Ascending aorta (tissue), 2 donors: ENCODE measurements around the gene INAFM2. TPM values are rescaled to one million over a fixed set of nuclear protein-coding genes. Genes with fewer than 3 reads are reported as not detected.

ENCODE experiments used
- DNase-seq, 2 donors: peaks; one replicate each; pipeline ENCODE4 v3.0.0-alpha.2; 2019; ENCODE audit warnings: low spot score in 2 of 2
- H3K27ac ChIP-seq, 2 donors: fragments of 200-600 bp; sonication (generic); one replicate each; pipeline ENCODE4 v1.5.1; 2016 to 2017; ENCODE audit warnings: mild to moderate bottlenecking in 1 of 2
- H3K27me3 ChIP-seq: fragments of 200-600 bp; sonication (generic); one replicate; pipeline ENCODE4 v1.5.1; 2017
- H3K36me3 ChIP-seq, 2 donors: fragments of 200-600 bp; sonication (generic); one replicate each; pipeline ENCODE4 v1.5.1; 2016
- H3K4me1 ChIP-seq, 2 donors: fragments of 200-600 bp; sonication (generic); one replicate each; pipeline ENCODE4 v1.5.1; 2016 to 2017; ENCODE audit warnings: mild to moderate bottlenecking in 1 of 2
- H3K4me3 ChIP-seq, 2 donors: fragments of 200-600 bp; sonication (generic); one replicate each; pipeline ENCODE4 v1.5.1; 2016 to 2017; ENCODE audit warnings: mild to moderate bottlenecking in 1 of 2
- H3K9me3 ChIP-seq, 2 donors: fragments of 200-600 bp; sonication (generic); one replicate each; pipeline ENCODE4 v1.5.1; 2016
- CTCF ChIP-seq, 3 experiments: fragments of 200-600 bp in 2 of 3; fragments of 450-650 bp in 1 of 3; sonication (generic) in 2 of 3; IDR thresholded peaks; one replicate each; pipeline ENCODE4 v1.5.1; 2016 to 2019; ENCODE audit warnings: antibody characterized with exemption in 3 of 3, mild to moderate bottlenecking in 1 of 3, moderate library complexity in 1 of 3
- intact Hi-C: fragments of 100-400 bp; cut with DNase I; formaldehyde crosslinking; loops from one replicate; pipeline ENCODE4 v1.15.1; 2023
- total RNA-seq: library from RNA; depleted of rRNA; stranded (reverse); fragments of >200 nt; gene quantifications from one replicate; pipeline ENCODE4 v1.1.0, GENCODE V29; 2016

Gene INAFM2
- total RNA-seq, 1 donor from 2014 or later = 69.8 TPM

DNA sequence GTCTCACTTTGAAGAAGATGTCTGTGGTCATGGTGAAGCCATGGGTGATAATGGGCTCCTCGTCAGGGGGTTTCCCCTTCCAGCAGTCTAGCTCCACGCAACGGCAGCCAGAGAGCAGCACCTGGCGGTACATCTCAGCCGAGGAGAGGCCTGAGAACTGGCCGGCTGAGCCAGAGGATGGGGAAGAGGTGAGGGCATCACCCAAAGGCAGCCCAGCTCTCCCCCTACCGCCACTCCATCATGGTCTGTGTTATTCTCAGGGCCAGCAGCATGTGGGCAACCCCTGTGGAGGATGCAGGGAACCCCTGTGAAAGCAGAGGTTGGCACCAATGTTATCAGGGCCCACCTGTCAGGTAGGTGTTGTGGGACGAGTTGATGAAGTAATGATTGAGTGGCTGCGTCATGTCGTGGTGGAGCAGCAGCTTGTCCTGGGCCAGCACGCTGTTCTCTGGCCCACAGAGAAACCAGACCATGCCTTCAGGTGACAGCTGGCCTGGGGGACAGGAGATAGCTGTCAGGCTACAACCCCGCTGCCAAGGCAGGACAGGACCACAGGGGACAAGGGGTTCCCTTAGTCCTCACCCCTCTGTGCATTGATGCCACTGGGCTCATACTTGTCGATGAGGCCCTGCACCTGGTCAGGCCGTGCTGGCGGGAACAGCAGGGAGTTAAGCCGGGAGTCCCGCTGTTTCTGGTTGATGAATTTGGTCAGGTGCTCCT is 25.1 kb upstream of the INAFM2 start:
- intact Hi-C loops = no loop called here
- no peak overlapping the region for H3K4me3 ChIP-seq
- H3K9me3 ChIP-seq = no peaks in the 10 kb centered on the region
- no peaks in the 10 kb centered on the region for H3K27me3 ChIP-seq
- H3K4me1 ChIP-seq = no peaks in the 10 kb centered on the region
- no peak for TF ChIP-seq CTCF (IDR thresholded peaks at IDR 0.05)
- no peak for DNase-seq
- H3K27ac ChIP-seq = no peak overlapping the region
- H3K36me3 ChIP-seq = no peaks in the 10 kb centered on the region

DNA sequence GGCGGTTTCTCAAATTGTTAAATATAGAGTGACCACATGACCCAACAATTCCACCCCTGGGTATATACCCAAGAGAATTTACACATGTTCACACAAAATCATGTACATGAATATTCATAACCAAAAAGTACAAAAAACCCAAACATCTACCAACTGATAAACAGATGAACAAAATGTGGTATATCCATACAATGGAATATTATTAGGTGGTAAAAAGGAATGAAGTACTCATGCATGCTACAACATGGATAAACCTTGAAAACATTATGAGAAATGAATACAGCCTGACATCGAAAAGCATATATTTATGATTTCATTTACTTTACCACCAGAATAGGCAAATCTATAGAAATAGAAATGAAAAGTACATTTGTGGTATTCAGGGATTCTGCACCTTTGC is 23.1 kb upstream of the INAFM2 start:
- Histone ChIP-seq H3K9me3 (no peaks in the 10 kb centered on the region), H3K4me3 (no peak overlapping the region), H3K27ac (no peak overlapping the region), H3K27me3 (no peaks in the 10 kb centered on the region), H3K36me3 (no peaks in the 10 kb centered on the region), H3K4me1 (no peaks in the 10 kb centered on the region)
- intact Hi-C loops = no loop called here
- no peak for TF ChIP-seq CTCF (IDR thresholded peaks at IDR 0.05)
- no peak for DNase-seq

- no peaks in the 10 kb centered on the region for H3K27me3 ChIP-seq
- H3K4me1 ChIP-seq = no peaks in the 10 kb centered on the region
- H3K27ac ChIP-seq = no peak overlapping the region
- DNase-seq = no peak
- intact Hi-C loops = no loop called here
- no peak overlapping the region for H3K4me3 ChIP-seq
- TF ChIP-seq CTCF (IDR thresholded peaks at IDR 0.05) = no peak
- H3K36me3 ChIP-seq = no peaks in the 10 kb centered on the region
- no peaks in the 10 kb centered on the region for H3K9me3 ChIP-seq
Measured at GRCh38 chr15:40300771-40301170, 22.7 kb upstream of the INAFM2 start.

DNA sequence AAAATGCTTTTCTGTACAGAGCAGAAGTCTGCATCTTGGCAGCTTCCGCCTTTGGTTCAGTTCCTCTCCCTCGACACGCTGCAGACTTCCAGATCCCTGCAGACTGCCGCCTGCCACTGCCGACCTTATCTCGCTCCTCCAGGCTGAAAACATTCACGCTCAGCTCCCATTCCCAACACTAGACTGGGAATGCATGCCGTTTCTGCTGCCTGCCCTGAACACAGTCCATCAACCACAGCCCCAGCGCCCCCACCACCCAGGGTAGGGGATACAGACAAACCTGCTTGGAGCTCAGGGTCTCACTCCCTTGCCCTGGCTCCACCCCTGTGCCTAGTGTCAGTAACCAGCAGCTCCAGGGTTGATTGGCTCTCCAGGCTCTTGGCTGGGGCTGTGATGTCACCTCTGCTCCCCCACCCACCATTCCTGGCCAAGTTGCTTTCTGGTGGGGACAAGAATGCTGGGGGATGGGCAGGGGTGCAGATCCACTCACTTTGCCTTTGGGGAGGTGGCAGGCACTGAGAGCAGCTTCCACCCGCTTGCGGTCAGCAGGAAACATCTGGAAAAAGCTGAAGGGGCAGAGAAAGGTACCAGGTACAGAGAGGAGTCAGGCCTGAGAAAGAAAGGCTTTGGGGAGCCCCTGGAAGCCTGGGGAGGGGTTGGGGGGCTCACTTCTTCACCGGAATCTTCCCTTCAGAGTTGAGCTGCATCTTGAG is 21.9 kb upstream of the INAFM2 start:
- Histone ChIP-seq H3K9me3 (no peaks in the 10 kb centered on the region), H3K36me3 (no peaks in the 10 kb centered on the region), H3K4me1 (no peaks in the 10 kb centered on the region), H3K27ac (no peak overlapping the region), H3K27me3 (no peaks in the 10 kb centered on the region), H3K4me3 (no peak overlapping the region)
- TF ChIP-seq CTCF (IDR thresholded peaks at IDR 0.05) = no peak
- intact Hi-C loops = no loop called here
- DNase-seq = no peak

DNA sequence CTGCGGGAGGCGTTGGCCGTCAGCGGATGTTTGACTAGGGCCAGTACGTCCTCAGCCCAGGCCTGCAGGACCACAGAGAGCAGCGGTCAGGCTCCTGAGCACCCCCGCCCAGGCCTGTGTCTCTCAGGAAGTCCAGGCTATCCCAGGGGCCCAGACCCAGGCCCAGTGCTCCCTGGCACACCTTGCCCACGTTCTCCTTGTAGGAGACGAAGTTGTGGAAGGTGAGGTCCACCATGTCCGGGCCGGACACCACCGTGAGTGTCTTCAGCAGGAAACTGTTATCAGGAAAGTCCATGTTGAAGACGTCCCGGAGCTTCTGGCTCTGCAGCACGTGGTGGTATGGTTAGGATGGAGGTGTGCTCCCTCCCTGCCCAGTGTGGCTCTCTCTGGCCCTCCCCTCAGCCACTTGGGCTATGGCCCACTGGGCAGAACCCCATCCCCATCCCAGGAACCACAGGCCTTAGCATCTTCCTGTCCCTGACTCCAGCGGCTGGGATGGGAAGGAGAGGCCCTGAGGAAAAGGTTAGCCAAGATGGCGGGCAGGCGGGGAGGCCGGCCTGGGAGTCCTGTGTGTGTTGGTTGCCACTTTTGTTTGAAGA is 21.1 kb upstream of the INAFM2 start:
- Histone ChIP-seq H3K4me3 (no peak overlapping the region), H3K27me3 (no peaks in the 10 kb centered on the region), H3K4me1 (no peaks in the 10 kb centered on the region), H3K27ac (no peak overlapping the region), H3K36me3 (no peaks in the 10 kb centered on the region), H3K9me3 (no peaks in the 10 kb centered on the region)
- TF ChIP-seq CTCF (IDR thresholded peaks at IDR 0.05) = no peak
- DNase-seq = no peak
- intact Hi-C loops = no loop called here
